NCI-H1694 (cell line): ENCODE results near the gene FAAH.
A peak's percentile ranks its signal among the peaks of the same experiment; 100 is the strongest.

Experiments
- DNase-seq: peaks from one replicate; lab custom pipeline; 2025; lab: John Stamatoyannopoulos, UW

The FAAH gene

GRCh38 chr1:46422261-46422871 is 28.2 kb downstream of the FAAH start:
- DNase-seq = no peak

- DNase-seq = no peak
These were observed 29.6 kb downstream of the FAAH start for GRCh38 chr1:46423574-46424240.

- no peak for DNase-seq
These were observed 30.6 kb downstream of the FAAH start for GRCh38 chr1:46424730-46425129.

GRCh38 chr1:46425726-46426125 is 31.6 kb downstream of the FAAH start:
- DNase-seq = no peak

- DNase-seq = no peak
These were observed 33.4 kb downstream of the FAAH start for GRCh38 chr1:46427541-46427940.

- DNase-seq = no peak
These were observed 35.3 kb downstream of the FAAH start for GRCh38 chr1:46429436-46429835.

- DNase-seq = no peak
These were observed 37.6 kb downstream of the FAAH start for GRCh38 chr1:46431695-46432094.

- DNase-seq = no peak
These were observed 38.7 kb downstream of the FAAH start for GRCh38 chr1:46432781-46433327.

- DNase-seq = no peak
These were observed 40.2 kb downstream of the FAAH start for GRCh38 chr1:46434358-46434757.

GRCh38 chr1:46436844-46437243 is 42.7 kb downstream of the FAAH start:
- no peak for DNase-seq

- no peak for DNase-seq
These were observed 43.6 kb downstream of the FAAH start for GRCh38 chr1:46437723-46438122.

- no peak for DNase-seq
These were observed 44.2 kb downstream of the FAAH start for GRCh38 chr1:46438346-46438745.

GRCh38 chr1:46440478-46440877 is 46.4 kb downstream of the FAAH start:
- no peak for DNase-seq

- peak; percentile 64 for DNase-seq
These were observed 48.4 kb downstream of the FAAH start for GRCh38 chr1:46442317-46443161.

- no peak for DNase-seq
These were observed 50.3 kb downstream of the FAAH start for GRCh38 chr1:46444466-46444865.

GRCh38 chr1:46445773-46446256 is 51.7 kb downstream of the FAAH start:
- no peak for DNase-seq

GRCh38 chr1:46446646-46447498 is 52.8 kb downstream of the FAAH start:
- peak; percentile 62 for DNase-seq

- no peak for DNase-seq
These were observed 53.5 kb downstream of the FAAH start for GRCh38 chr1:46447499-46448108.

GRCh38 chr1:46448109-46448911 is 54.2 kb downstream of the FAAH start:
- no peak for DNase-seq
